ENCODE results near the gene PLAAT1.

PLAAT1 gene

DNA sequence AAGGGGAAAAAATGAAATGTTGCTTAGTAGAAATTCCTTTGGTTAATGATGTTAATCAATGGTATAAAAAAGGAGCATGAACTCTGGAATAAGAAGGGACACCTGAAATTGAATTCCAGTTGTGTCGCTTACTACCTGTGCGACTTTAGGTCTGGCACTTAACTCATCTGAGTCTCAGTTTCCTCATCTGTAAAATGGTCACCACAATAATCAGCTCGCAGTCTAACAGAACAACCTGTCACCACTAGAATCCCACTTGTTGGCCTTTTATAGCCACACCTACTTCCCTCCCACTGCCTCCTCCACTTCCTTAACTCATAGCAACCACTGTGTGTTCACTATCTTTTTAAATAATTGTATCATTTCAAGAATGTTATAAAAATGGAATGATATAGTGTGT is 2.5 kb downstream of the PLAAT1 start:
- in situ Hi-C loops (cut with HindIII; ENCODE audit: low pct_ligation_motif_present, low pct_unique_long_range_greater_than_20kb, low sequenced_read_pairs), result no loop called here
- no peak for DNase-seq

- in situ Hi-C loops (cut with HindIII; ENCODE audit: low pct_ligation_motif_present, low pct_unique_long_range_greater_than_20kb, low sequenced_read_pairs), result no loop called here
- DNase-seq, result no peak
Observed at GRCh38 chr3:193248848-193249468, 7.9 kb downstream of the PLAAT1 start.

DNA sequence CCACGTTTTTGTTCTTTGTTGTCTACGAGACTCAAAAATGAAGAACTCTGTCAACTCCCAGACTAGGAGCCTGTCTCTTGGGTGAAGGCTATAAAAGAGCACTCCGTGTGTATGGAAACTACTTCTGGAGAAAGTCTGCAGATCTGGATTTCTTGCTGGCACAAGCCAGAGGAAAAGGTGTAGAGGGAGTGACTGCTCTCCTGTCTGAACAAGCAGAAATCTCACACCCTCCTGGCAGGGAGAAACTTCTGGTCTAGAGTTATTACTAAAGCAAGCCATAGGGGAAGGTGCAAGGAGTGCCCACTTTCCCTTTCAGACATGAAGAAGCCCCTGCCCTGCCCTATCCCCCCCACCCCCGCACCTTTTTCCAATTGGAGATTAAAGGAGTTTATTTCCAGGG is 9.5 kb downstream of the PLAAT1 start:
- in situ Hi-C loops (cut with HindIII; ENCODE audit: low pct_ligation_motif_present, low pct_unique_long_range_greater_than_20kb, low sequenced_read_pairs), result no loop called here
- no peak for DNase-seq

DNA sequence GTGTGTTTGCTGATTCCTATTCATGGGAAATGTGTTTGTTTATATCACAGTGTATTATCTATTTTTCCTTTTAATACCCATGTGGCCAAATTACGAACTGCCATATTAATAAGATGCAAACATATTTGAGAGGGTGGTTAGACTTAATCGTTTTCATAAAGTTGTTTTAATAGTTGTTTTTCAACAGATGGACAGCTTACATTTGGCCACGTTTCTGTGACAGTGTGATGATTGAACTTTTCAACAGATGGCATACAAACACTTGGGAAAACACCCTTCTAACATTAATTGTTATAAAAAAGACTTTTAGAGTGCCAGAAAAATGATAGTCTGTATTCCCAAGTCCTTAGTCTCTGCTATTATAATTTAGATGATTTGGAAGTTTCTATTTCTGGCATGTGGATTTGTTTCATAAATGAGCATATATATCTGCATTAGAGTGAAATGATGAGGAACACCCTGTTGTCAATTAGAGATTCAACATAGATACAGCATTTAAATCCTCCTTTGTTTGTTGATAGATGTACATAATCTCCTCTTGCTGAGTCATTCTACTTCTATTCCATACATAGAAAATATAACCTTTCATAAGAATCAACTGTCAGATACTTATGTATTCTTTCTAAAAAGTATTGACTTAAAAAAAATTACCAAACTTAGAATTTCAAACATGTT is 13.1 kb downstream of the PLAAT1 start:
- in situ Hi-C loops (cut with HindIII; ENCODE audit: low pct_ligation_motif_present, low pct_unique_long_range_greater_than_20kb, low sequenced_read_pairs), result no loop called here
- no peak for DNase-seq

DNA sequence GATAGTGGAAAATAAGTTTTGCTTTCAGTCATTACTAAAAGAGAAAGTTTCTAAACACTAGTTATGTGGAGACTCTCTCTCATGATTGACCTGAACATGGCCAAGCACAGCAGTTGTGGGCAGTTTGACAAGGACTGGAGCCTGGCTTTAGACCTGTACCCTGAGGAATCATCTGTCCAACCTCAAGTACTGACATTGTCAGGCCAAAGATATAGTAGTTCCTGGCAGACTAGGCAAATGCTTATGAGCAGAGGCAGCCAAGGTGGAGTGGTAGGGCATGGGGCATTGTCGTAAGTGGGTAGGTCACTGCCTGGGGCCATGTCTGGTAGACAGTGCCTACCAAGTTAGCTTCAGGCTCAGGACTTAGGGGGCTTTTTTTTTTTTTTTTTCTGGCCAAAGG is 20.9 kb downstream of the PLAAT1 start:
- in situ Hi-C loops (cut with HindIII; ENCODE audit: low pct_ligation_motif_present, low pct_unique_long_range_greater_than_20kb, low sequenced_read_pairs), result no loop called here
- no peak for DNase-seq

DNA sequence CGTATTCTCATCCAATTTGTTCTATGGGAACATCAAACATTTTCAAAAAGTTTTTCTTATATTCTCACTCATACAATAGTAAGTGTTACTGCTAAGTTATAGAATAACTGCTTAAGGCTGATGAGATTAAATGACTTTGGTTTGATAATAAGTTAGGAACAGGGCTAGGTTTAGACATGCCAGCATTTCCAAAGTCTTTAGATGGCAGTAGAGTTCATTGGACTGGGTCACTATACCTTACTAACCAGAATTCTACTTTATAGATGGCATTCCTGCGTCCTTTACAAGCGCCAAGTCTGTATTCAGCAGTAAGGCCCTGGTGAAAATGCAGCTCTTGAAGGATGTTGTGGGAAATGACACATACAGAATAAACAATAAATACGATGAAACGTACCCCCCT is 21.7 kb downstream of the PLAAT1 start:
- no peak for DNase-seq

DNA sequence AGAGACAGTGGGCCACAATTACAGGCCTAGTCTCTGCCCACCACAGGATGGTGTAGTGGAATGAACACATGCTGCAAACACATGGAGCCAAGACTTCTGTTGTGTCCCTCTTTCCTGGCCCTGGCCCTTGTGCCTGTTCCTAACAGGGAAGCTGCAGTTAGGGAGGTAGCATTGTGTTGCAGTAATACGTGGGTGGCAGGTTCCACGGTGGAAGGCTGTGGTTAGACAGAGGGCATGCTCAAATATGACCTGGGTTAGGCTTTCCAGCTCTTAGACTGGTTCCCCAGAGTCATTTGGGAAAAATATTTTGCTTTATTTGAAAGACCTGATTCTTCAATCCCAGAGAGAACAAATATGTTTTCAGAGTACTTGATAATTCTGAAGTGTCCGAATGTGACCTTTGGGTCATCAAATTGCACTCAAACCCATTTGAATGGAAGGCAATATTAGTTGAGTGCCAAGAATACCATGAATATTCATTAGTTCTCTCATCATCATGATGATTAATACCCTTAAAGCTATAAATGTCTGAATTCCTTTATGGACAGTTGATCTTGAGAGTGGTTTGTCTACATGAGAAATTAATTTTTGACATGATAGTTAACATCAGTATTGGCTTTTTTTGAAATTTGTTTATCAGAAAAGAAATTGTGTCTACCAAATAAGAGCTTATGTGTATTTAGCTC is 28.5 kb downstream of the PLAAT1 start:
- no peak for DNase-seq
- in situ Hi-C loops (cut with HindIII; ENCODE audit: low pct_ligation_motif_present, low pct_unique_long_range_greater_than_20kb, low sequenced_read_pairs), result no loop called here

More for the DNA sequence above, 21.7 kb downstream of the PLAAT1 start:
- in situ Hi-C loops (cut with HindIII; ENCODE audit: low pct_ligation_motif_present, low pct_unique_long_range_greater_than_20kb, low sequenced_read_pairs), result no loop called here

- DNase-seq, result no peak
- in situ Hi-C loops (cut with HindIII; ENCODE audit: low pct_ligation_motif_present, low pct_unique_long_range_greater_than_20kb, low sequenced_read_pairs), result no loop called here
Observed at GRCh38 chr3:193270451-193270850, 29.4 kb downstream of the PLAAT1 start.

GRCh38 chr3:193271101-193271840 is 30.2 kb downstream of the PLAAT1 start:
- DNase-seq, result no peak

DNA sequence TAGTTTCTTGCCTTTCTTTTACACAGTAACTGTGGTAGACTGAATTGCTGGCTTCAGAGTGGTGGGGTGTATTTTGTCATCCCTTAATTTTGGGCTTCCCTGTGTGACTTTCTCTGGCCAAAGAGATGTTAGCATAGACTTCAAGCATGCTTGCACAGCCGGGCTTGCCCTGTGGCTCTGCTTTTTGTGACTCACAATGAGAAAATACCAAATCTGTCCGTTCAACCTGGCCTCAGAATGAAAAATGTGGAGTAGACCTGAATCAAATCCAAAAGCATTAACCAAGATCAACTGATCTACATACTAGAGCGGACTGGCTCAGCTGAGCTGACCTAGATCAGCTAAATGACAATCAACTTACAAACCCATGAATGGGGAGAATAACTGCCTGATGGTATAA is 51.4 kb downstream of the PLAAT1 start:
- no peak for DNase-seq
- in situ Hi-C loops (cut with HindIII; ENCODE audit: low pct_ligation_motif_present, low pct_unique_long_range_greater_than_20kb, low sequenced_read_pairs), result no loop called here

More at GRCh38 chr3:193271101-193271840, 30.2 kb downstream of the PLAAT1 start:
- in situ Hi-C loops (cut with HindIII; ENCODE audit: low pct_ligation_motif_present, low pct_unique_long_range_greater_than_20kb, low sequenced_read_pairs), result no loop called here

DNA sequence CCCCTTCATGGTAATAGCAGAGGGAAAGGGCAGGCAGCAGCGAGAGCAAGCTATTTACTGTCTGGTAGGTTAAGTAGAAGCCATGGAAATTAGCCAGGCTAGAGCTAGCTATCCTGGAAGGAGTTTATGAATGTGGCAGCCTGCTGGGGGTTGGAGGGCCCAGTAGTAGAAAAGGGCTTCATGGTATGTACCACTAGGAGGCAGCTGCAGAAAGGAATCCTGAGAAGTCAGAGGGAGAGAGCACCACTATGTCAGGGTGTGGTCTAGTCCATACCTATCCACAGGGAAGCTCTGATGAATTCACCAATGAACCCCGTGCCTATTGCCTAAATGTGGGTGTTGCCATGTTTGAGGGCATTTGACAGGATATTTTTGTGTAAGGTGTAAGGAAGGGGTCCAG is 55.0 kb downstream of the PLAAT1 start:
- in situ Hi-C loops (cut with HindIII; ENCODE audit: low pct_ligation_motif_present, low pct_unique_long_range_greater_than_20kb, low sequenced_read_pairs), result no loop called here
- no peak for DNase-seq

- no peak for DNase-seq
- in situ Hi-C loops (cut with HindIII; ENCODE audit: low pct_ligation_motif_present, low pct_unique_long_range_greater_than_20kb, low sequenced_read_pairs), result no loop called here
Observed at GRCh38 chr3:193297421-193297820, 56.4 kb downstream of the PLAAT1 start.

DNA sequence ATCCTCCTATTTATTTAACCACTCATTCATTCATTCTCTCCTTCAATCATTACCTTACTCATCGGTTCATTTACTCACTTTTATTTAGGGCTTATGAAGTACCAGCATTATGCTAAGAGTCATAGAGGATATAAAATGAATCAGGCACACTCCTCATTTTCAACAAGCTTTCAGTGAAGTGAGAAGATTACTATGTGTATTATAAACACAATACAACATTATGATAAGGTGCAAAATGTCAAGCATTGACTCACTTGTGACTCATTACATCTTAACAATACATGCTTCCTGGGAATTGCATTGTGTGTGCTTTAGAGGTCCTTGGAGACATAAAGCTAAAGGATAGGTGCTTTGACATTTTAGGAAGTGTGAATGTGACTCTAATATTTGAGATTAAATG is 60.4 kb downstream of the PLAAT1 start:
- DNase-seq, result no peak
- in situ Hi-C loops (cut with HindIII; ENCODE audit: low pct_ligation_motif_present, low pct_unique_long_range_greater_than_20kb, low sequenced_read_pairs), result no loop called here

- no peak for DNase-seq
- in situ Hi-C loops (cut with HindIII; ENCODE audit: low pct_ligation_motif_present, low pct_unique_long_range_greater_than_20kb, low sequenced_read_pairs), result no loop called here
Observed at GRCh38 chr3:193305356-193305755, 64.3 kb downstream of the PLAAT1 start.

GRCh38 chr3:193310914-193311723 is 70.1 kb downstream of the PLAAT1 start:
- in situ Hi-C loops (cut with HindIII; ENCODE audit: low pct_ligation_motif_present, low pct_unique_long_range_greater_than_20kb, low sequenced_read_pairs), result no loop called here
- DNase-seq, result no peak

DNA sequence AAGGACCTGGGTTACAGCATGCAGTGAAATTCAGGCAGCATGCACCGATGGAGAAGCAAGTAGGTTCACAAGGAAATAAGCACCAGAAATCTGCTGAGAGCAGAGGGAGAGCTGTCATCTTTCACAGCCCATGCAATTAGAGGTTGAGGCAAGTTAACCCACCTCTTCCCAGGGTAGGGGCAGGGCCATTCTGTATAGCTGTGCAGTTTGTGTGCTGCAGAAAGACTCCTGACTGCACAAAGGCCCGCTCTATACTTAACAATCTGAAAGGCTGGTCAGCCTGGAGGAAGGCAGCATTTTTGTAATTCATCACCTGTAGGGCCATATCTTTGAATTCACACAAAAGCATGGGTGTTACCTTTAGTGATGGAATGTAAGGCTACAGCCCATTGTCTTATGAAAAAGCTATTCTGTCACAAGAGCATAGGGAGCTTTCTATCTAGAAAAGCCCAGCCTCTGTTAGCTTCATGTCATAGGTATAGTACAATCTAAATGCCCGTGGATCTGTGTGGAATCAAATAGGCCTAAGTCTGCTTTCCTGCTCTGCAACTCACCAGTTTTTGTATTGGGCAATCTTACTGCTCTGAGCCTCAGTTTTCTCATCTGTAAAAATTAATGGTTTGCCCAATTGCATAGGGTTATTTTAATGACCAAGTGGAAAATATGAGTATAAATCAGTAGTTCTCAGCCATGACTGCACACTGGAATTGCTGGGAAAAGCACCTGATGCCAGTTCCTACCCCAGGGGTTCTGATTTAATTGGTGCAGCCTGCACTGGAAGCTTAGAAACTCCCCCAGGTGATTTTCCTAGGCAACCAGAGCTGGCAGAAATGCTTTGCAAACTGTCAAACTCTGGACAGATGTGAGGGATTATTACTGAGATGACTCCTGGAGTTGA is 72.3 kb downstream of the PLAAT1 start:
- no peak for DNase-seq
- in situ Hi-C loops (cut with HindIII; ENCODE audit: low pct_ligation_motif_present, low pct_unique_long_range_greater_than_20kb, low sequenced_read_pairs), result no loop called here

DNA sequence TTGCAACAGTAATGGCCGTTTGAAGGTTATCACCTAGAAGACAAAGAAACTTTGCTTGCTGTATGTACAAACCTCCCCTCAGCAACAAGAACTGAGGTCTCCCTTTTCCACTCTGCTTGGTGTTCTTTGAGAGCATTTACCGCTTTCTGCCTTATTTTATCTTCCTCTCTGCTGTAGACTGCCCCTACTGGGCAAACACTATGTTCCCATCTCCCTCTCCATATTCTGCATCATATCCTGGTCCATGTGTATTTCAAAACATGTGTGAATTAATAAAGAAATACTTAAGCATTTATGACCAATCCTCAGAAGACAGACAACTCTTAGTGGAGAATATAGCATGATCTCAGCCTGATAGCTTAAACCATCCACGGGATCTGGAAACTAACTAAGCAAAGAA is 73.1 kb downstream of the PLAAT1 start:
- in situ Hi-C loops (cut with HindIII; ENCODE audit: low pct_ligation_motif_present, low pct_unique_long_range_greater_than_20kb, low sequenced_read_pairs), result no loop called here
- no peak for DNase-seq
